Uterus (tissue), 2 donors: Measurements from ENCODE around the gene SPESP1.

ENCODE experiments used
- POLR2A ChIP-seq, 2 donors: fragments of 450-650 bp; IDR thresholded peaks; one replicate each; pipeline ENCODE4 v1.6.1; 2016; ENCODE audit warnings: antibody characterized with exemption in 2 of 2, mild to moderate bottlenecking in 1 of 2, moderate library complexity in 1 of 2
- TF ChIP-seq, protein P1 (sequence below), 4 experiments: fragments of 200-600 bp in 2 of 4; fragments of 450-650 bp in 2 of 4; sonication (generic) in 2 of 4; IDR thresholded peaks; one replicate each; pipeline ENCODE4 v1.5.1; 2016 to 2019; ENCODE audit warnings: antibody characterized with exemption in 4 of 4, mild to moderate bottlenecking in 2 of 4, moderate library complexity in 1 of 4

DNA sequence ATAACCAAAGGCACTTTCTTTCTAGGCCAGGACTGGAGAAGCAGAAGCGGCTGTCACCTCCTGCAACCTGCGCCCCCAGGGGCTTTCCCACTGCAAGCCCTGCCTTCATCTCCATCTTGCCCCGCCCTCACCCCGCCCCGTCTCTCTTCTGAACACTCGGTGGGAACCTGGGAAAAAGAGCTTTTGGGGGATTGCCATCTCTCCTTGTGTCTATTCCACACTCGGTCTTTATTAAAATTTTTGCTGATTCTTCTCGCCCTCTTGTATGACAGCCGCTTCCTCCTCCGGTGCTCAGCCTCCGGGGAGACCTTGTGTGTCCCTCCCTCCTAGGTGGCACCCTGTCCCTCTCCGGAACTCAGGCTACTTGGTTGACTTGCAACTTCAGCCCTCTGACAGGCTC lies 41.9 kb upstream of the SPESP1 start:
- TF ChIP-seq, protein P1, sequence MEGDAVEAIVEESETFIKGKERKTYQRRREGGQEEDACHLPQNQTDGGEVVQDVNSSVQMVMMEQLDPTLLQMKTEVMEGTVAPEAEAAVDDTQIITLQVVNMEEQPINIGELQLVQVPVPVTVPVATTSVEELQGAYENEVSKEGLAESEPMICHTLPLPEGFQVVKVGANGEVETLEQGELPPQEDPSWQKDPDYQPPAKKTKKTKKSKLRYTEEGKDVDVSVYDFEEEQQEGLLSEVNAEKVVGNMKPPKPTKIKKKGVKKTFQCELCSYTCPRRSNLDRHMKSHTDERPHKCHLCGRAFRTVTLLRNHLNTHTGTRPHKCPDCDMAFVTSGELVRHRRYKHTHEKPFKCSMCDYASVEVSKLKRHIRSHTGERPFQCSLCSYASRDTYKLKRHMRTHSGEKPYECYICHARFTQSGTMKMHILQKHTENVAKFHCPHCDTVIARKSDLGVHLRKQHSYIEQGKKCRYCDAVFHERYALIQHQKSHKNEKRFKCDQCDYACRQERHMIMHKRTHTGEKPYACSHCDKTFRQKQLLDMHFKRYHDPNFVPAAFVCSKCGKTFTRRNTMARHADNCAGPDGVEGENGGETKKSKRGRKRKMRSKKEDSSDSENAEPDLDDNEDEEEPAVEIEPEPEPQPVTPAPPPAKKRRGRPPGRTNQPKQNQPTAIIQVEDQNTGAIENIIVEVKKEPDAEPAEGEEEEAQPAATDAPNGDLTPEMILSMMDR (IDR thresholded peaks at IDR 0.05) = no peak
- no peak for TF ChIP-seq POLR2A (IDR thresholded peaks at IDR 0.05)
